OCI-LY1 (cell line): ENCODE results near the gene MMEL1.

Experiments used
- H2AFZ ChIP-seq: fragments of 200-600 bp; sonication (generic), shearing (Covaris generic); 2 replicates; pipeline ENCODE4 v1.6.0; 2014; ENCODE audit warnings: antibody characterized with exemption, mild to moderate bottlenecking, low read length
- H3F3A ChIP-seq: fragments of 200-600 bp; sonication (generic), shearing (Covaris generic); 2 replicates; pipeline ENCODE4 v1.6.0; 2014; ENCODE audit warnings: mild to moderate bottlenecking, antibody characterized with exemption, low read length, moderate library complexity; ENCODE audit not compliant: insufficient read depth
- H3K27ac ChIP-seq: fragments of 200-600 bp; sonication (generic); 2 replicates; pipeline ENCODE4 v1.5.1; 2014; ENCODE audit warnings: low read length, mixed run types, mild to moderate bottlenecking, low read depth; ENCODE audit not compliant: poor library complexity, severe bottlenecking
- H3K27me3 ChIP-seq: fragments of 200-600 bp; sonication (generic); 2 replicates; pipeline ENCODE4 v1.6.0; 2014; ENCODE audit warnings: antibody characterized with exemption, mild to moderate bottlenecking, low read length, moderate library complexity; ENCODE audit not compliant: insufficient read depth
- H3K36me3 ChIP-seq: fragments of 200-600 bp; sonication (generic); 2 replicates; pipeline ENCODE4 v1.6.1; 2014; ENCODE audit warnings: mild to moderate bottlenecking, antibody characterized with exemption, low read length, moderate library complexity, mixed read lengths; ENCODE audit not compliant: insufficient read depth
- H3K4me1 ChIP-seq: fragments of 200-600 bp; sonication (generic); 2 replicates; pipeline ENCODE4 v1.5.1; 2014; ENCODE audit warnings: mild to moderate bottlenecking, low read length, moderate library complexity; ENCODE audit not compliant: insufficient read depth, severe bottlenecking
- H3K4me2 ChIP-seq: fragments of 200-600 bp; sonication (generic), shearing (Covaris generic); 2 replicates; pipeline ENCODE4 v1.6.1; 2014; ENCODE audit warnings: low read length
- H3K4me3 ChIP-seq: fragments of 200-600 bp; sonication (generic); 2 replicates; pipeline ENCODE4 v1.5.1; 2014; ENCODE audit warnings: low read length, low read depth, mild to moderate bottlenecking, mixed read lengths; ENCODE audit not compliant: poor library complexity, severe bottlenecking
- H3K79me2 ChIP-seq: fragments of 200-600 bp; shearing (Covaris generic); 2 replicates; pipeline ENCODE4 v1.6.1; 2016; ENCODE audit warnings: mixed run types, low read length, mixed read lengths; ENCODE audit not compliant: insufficient read depth
- H3K9ac ChIP-seq: fragments of 200-600 bp; sonication (generic), shearing (Covaris generic); 2 replicates; pipeline ENCODE4 v1.6.1; 2014; ENCODE audit warnings: mild to moderate bottlenecking, low read length, mixed read lengths
- H3K9me2 ChIP-seq: fragments of 200-600 bp; sonication (generic), shearing (Covaris generic); 2 replicates; pipeline ENCODE4 v1.6.1; 2014; ENCODE audit warnings: low read depth, mild to moderate bottlenecking, low read length, mixed read lengths
- H3K9me3 ChIP-seq: fragments of 200-600 bp; shearing (Covaris generic); 2 replicates; pipeline ENCODE4 v1.6.1; 2014; ENCODE audit warnings: low read length, mixed read lengths
- H4K20me1 ChIP-seq: fragments of 200-600 bp; sonication (generic), shearing (Covaris generic); 2 replicates; pipeline ENCODE4 v1.6.0; 2016; ENCODE audit warnings: mild to moderate bottlenecking, low read length; ENCODE audit not compliant: insufficient read depth
- EZH2 ChIP-seq: fragments of 200-600 bp; sonication (generic), shearing (Covaris generic); IDR thresholded peaks from 2 replicates; pipeline ENCODE4 v1.8.0; 2017; ENCODE audit warnings: borderline replicate concordance, mixed run types, mild to moderate bottlenecking, antibody characterized with exemption, low read length, moderate library complexity, mixed read lengths
- TF ChIP-seq, protein P1 (sequence below): fragments of 200-600 bp; sonication (generic), shearing (Covaris generic); IDR thresholded peaks from 2 replicates; pipeline ENCODE4 v1.5.1; 2017; ENCODE audit warnings: mild to moderate bottlenecking, antibody characterized with exemption, low read length, moderate library complexity, mixed read lengths

Gene MMEL1

GRCh38 chr1:2607641-2608091, 25.1 kb downstream of the MMEL1 start:
- no peak overlapping the region for H2AFZ ChIP-seq
- H3K4me2 ChIP-seq, result no peak overlapping the region
- H3K4me3 ChIP-seq, result no peak overlapping the region

DNA sequence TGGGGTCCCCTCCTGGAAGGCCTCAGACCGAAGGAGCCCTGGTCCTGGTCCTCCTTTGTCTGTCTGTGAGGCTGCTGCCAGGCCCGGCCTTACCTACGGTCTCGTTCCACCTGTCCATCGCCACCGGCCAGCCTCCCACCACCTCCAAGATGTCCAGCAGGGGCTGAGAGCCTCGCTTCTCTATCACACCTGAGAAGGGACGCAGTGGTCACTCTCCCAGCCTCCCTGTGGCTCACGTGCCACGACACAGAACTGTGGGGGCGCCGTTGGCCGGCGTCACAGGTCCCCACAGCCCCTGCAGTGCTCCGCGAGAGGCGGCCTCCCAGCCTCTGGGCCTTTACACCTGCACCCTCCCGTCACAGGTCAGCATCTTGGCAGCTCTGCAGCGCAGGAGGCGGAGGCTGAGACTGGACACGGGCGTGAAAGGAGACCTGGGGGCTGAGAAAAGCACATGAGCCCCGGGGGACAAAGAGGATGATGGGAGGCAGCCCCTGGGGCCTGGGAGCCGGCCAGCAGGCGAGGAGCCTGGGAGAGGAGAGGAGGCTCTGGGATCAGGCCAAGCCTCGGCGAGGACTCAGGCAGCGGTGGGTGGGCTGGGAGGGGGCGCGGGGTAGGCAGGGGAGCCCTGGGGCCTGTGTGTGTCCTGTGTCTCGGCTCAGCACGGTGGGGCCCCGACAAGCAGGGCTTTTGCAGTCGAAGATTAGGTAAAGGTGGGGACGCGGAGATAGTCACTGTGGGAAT, 25.8 kb downstream of the MMEL1 start:
- Histone ChIP-seq H3K4me2 (no peak overlapping the region), H3K4me1 (no peaks in the 10 kb centered on the region), H3K9ac (no peak overlapping the region)

More at GRCh38 chr1:2607641-2608091, 25.1 kb downstream of the MMEL1 start:
- H4K20me1 ChIP-seq, result no peaks in the 10 kb centered on the region
- no peaks in the 10 kb centered on the region for H3K9me2 ChIP-seq
- H3K36me3 ChIP-seq, result no peaks in the 10 kb centered on the region
- H3K27me3 ChIP-seq, result peaks cover 9% of the 10 kb centered on the region; the same call in 1 of the 2 replicates
- H3K27ac ChIP-seq, result no peak overlapping the region
- no peak for TF ChIP-seq EZH2
- TF ChIP-seq, protein P1, sequence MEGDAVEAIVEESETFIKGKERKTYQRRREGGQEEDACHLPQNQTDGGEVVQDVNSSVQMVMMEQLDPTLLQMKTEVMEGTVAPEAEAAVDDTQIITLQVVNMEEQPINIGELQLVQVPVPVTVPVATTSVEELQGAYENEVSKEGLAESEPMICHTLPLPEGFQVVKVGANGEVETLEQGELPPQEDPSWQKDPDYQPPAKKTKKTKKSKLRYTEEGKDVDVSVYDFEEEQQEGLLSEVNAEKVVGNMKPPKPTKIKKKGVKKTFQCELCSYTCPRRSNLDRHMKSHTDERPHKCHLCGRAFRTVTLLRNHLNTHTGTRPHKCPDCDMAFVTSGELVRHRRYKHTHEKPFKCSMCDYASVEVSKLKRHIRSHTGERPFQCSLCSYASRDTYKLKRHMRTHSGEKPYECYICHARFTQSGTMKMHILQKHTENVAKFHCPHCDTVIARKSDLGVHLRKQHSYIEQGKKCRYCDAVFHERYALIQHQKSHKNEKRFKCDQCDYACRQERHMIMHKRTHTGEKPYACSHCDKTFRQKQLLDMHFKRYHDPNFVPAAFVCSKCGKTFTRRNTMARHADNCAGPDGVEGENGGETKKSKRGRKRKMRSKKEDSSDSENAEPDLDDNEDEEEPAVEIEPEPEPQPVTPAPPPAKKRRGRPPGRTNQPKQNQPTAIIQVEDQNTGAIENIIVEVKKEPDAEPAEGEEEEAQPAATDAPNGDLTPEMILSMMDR, result no peak
- no peaks in the 10 kb centered on the region for H3F3A ChIP-seq
- no peaks in the 10 kb centered on the region for H3K9me3 ChIP-seq
- H3K79me2 ChIP-seq, result no peaks in the 10 kb centered on the region
- no peak overlapping the region for H3K9ac ChIP-seq
- no peaks in the 10 kb centered on the region for H3K4me1 ChIP-seq

GRCh38 chr1:2606396-2606880, 26.4 kb downstream of the MMEL1 start:
- Histone ChIP-seq H3K4me2 (no peak overlapping the region), H3K9me2 (no peaks in the 10 kb centered on the region), H3K9me3 (no peaks in the 10 kb centered on the region), H3K4me3 (no peak overlapping the region), H3K36me3 (no peaks in the 10 kb centered on the region), H3K79me2 (no peaks in the 10 kb centered on the region), H4K20me1 (no peaks in the 10 kb centered on the region), H3F3A (no peaks in the 10 kb centered on the region), H3K27me3 (peaks cover 9% of the 10 kb centered on the region; the same call in 1 of the 2 replicates), H3K4me1 (no peaks in the 10 kb centered on the region), H3K27ac (no peak overlapping the region), H3K9ac (no peak overlapping the region), H2AFZ (no peak overlapping the region)
- TF ChIP-seq, protein P1, result no peak
- no peak for TF ChIP-seq EZH2

More for the DNA sequence above, 25.8 kb downstream of the MMEL1 start:
- H3K4me3 ChIP-seq, result no peak overlapping the region
- peaks cover 9% of the 10 kb centered on the region; the same call in 1 of the 2 replicates for H3K27me3 ChIP-seq
- H3F3A ChIP-seq, result no peaks in the 10 kb centered on the region
- no peak overlapping the region for H3K27ac ChIP-seq
- no peaks in the 10 kb centered on the region for H3K9me3 ChIP-seq
- H3K9me2 ChIP-seq, result no peaks in the 10 kb centered on the region
- H3K79me2 ChIP-seq, result no peaks in the 10 kb centered on the region
- no peaks in the 10 kb centered on the region for H4K20me1 ChIP-seq
- H3K36me3 ChIP-seq, result no peaks in the 10 kb centered on the region
- no peak overlapping the region for H2AFZ ChIP-seq
- no peak for TF ChIP-seq EZH2
- TF ChIP-seq, protein P1, result no peak
